Epithelial cell of proximal tubule (primary cell): ENCODE results near the gene SCML1. TPM values are rescaled to one million over a fixed set of nuclear protein-coding genes. Genes with fewer than 3 reads are reported as not detected.

Source experiments
- DNase-seq: peaks from one replicate; pipeline ENCODE4 v3.0.0-alpha.2; 2011; ENCODE audit warnings: low read depth
- H3K4me3 ChIP-seq: 2 replicates; pipeline ENCODE4 v1.5.1; 2011; ENCODE audit warnings: low read depth, mild to moderate bottlenecking, low read length
- total RNA-seq: library from RNA; depleted of rRNA; stranded (reverse); fragments of >200 nt; gene quantifications from 2 replicates; pipeline ENCODE4 v1.2.3, GENCODE V29; 2015
- TF ChIP-seq, protein P1 (sequence below): conservative IDR thresholded peaks from 2 replicates; pipeline ENCODE4 v1.5.1; 2012; ENCODE audit warnings: low read depth, mild to moderate bottlenecking, low read length

SCML1 gene
- total RNA-seq, 1 donor from 2014 or later: 4.4 TPM

- DNase-seq: no peak
- TF ChIP-seq, protein P1, sequence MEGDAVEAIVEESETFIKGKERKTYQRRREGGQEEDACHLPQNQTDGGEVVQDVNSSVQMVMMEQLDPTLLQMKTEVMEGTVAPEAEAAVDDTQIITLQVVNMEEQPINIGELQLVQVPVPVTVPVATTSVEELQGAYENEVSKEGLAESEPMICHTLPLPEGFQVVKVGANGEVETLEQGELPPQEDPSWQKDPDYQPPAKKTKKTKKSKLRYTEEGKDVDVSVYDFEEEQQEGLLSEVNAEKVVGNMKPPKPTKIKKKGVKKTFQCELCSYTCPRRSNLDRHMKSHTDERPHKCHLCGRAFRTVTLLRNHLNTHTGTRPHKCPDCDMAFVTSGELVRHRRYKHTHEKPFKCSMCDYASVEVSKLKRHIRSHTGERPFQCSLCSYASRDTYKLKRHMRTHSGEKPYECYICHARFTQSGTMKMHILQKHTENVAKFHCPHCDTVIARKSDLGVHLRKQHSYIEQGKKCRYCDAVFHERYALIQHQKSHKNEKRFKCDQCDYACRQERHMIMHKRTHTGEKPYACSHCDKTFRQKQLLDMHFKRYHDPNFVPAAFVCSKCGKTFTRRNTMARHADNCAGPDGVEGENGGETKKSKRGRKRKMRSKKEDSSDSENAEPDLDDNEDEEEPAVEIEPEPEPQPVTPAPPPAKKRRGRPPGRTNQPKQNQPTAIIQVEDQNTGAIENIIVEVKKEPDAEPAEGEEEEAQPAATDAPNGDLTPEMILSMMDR: no peak
- no peak overlapping the region for H3K4me3 ChIP-seq
Measured at GRCh38 chrX:17705211-17705610, 32.1 kb upstream of the SCML1 start.

GRCh38 chrX:17706676-17707075, 30.6 kb upstream of the SCML1 start:
- peak; percentile 49 for DNase-seq
- H3K4me3 ChIP-seq: no peak overlapping the region
- TF ChIP-seq, protein P1: no peak

DNA sequence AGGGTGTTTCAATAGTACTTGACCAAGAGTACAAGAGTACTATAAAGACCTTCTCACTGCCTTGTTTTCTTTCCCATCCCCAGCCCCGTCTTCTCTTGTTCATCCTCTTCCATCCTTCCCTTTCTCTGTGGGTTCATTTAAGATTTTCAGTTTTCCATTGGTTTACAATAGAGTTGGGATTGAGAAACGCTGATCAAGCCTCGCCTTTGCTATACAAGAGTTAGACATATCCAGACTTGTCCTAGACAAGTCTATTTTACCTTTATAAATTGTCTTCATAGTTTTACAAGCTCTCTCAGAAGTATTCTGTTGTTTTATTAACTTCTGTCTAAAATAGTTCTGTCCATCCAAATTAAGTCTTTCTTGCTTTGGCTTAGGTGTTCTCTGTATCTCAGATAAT, 29.6 kb upstream of the SCML1 start:
- TF ChIP-seq, protein P1: no peak
- no peak for DNase-seq
- H3K4me3 ChIP-seq: no peak overlapping the region

DNA sequence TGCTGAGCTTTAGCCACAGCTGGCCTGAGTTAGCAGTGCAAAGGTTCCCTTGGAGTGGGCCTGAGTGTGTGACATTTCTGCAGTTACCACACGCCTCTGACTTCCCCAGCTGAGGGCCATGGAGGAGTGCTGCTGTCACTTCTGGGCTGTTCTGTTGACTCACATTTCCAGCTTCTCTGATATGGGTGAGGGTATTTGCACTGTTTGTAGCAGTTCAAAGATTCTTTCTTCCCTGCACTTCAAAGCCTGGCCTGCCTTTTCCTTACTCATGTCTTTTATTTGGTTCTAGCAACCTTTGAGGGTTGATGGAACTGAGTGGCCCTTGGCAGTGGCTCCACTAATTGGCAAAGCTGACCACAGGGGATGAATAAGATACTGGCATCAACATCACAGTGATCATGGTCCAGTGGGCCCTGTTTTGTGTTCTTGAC, 26.4 kb upstream of the SCML1 start:
- DNase-seq: no peak
- no peak overlapping the region for H3K4me3 ChIP-seq
- TF ChIP-seq, protein P1: no peak

- H3K4me3 ChIP-seq: no peak overlapping the region
- TF ChIP-seq, protein P1: no peak
- DNase-seq: no peak
Measured at GRCh38 chrX:17713288-17713687, 24.0 kb upstream of the SCML1 start.

DNA sequence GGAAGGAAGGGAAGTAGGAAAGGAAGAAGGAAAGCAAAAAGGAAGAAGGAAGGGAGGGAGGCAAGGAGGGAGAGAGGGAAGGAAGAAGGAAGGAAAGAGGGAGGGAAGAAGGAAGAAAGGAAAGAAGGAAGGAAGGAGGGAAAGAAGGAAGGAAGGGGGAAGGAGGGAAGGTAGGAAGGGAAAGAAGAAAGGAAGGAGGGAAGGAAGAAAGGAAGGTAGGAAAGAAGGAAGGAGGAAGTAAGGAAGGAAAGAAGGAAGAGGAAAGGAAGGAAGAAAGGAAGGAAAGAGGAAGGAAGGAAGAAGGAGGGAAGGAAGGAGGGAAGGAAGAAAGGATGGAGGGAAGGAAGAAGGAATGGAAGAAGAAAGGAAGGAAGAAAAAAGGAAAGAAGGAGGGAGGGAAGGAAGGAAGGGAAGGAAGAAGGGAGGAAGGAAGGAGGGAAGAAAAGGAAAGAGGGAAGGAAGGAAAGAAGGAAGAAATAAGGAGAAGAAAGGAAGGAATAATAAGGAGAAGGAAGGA, 18.6 kb upstream of the SCML1 start:
- no peak overlapping the region for H3K4me3 ChIP-seq
- no peak for DNase-seq
- TF ChIP-seq, protein P1: no peak

DNA sequence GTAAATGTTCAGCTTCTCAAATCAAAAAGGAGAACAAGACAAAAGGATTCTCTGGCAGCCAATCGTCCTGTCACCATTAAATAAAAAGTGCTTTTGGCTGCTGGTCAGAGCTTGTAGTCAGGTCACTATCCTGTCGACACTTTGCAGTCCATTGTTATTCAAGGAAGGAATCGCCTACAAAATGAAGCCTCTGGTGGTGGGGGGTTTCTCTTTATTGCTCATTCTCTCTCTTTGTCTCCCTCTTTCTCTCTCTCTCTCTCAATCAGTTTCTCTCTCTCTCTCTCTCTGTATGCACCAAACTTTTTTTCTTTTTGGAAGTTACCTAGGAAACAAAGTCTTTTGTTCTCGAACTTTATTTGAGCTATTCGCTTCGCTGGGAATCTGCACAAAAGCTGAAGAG, 17.6 kb upstream of the SCML1 start:
- TF ChIP-seq, protein P1: no peak
- no peak for DNase-seq
- no peak overlapping the region for H3K4me3 ChIP-seq
